Measurements from ENCODE around the gene SEMA6B. TPM values are rescaled to one million over a fixed set of nuclear protein-coding genes. Genes with fewer than 3 reads are reported as not detected.

Gene SEMA6B
- total RNA-seq = 1 to 10 TPM in 3 of 5 experiments, under 1 TPM in 2; 0.22 to 2.4 (median 2.1) TPM
- polyA plus RNA-seq = not detected
- not detected for total RNA-seq

GRCh38 chr19:4559569-4559968 lies at the start of gene SEMA6B:
Gene SEMA6B, minus strand, starts transcription at chr19:4559684. Its CDS starts 1,227 bp downstream, at chr19:4558457.
- no peak within 1 kb of the TSS for H3K4me3 ChIP-seq (ENCODE audit: low read length)
- Mint-ChIP-seq H3K9me3 (peaks cover 0 to 2% (median 0%) of the 10 kb centered on the region in 11 donors), H3K27me3 (peaks cover 0 to 3% (median 0%) of the 10 kb centered on the region in 5 donors), H3K4me1 (peaks cover 0 to 10% (median 0%) of the 10 kb centered on the region in 7 donors), H3K36me3 (no peaks in the 10 kb centered on the region), H3K27ac (peak within 1 kb of the TSS in 1 of 9 donors; percentile 20), H3K4me3 (no peak within 1 kb of the TSS)
- ChIA-PET POLR2A (no interaction called here), CTCF (interaction anchor here (0.6 to 2.0 kb wide), 2 partner anchors 77 to 770 kb away, joined by 4 to 11 read pairs; no protein-coding TSS in a partner anchor)
- ATAC-seq (peak; percentile 44), DNase-seq (no peak)
- intact Hi-C loops (cut with micrococcal nuclease) = no loop called here
- no peaks in the 10 kb centered on the region for H3K27me3 ChIP-seq (ENCODE audit: control insufficient read depth in 2 of 2, insufficient read depth in 2 of 2, low read length in 2 of 2)
- no peaks in the 10 kb centered on the region for H3K9me3 ChIP-seq (ENCODE audit: control insufficient read depth in 2 of 3, low read length in 3 of 3)
- H3K27ac ChIP-seq (ENCODE audit: low read depth, low read length) = no peak within 1 kb of the TSS
- no peaks in the 10 kb centered on the region for H3K4me1 ChIP-seq (ENCODE audit: control insufficient read depth in 2 of 2, insufficient read depth in 2 of 2, low read length in 2 of 2)
- H3K36me3 ChIP-seq (ENCODE audit: control insufficient read depth in 2 of 3, insufficient read depth in 3 of 3, low read length in 3 of 3) = no peaks in the 10 kb centered on the region

- ATAC-seq (no peak), DNase-seq (no peak)
- Histone ChIP-seq H3K4me1 (ENCODE audit: control insufficient read depth in 2 of 2, insufficient read depth in 2 of 2, low read length in 2 of 2) (no peaks in the 10 kb centered on the region), H3K27me3 (ENCODE audit: control insufficient read depth in 2 of 2, insufficient read depth in 2 of 2, low read length in 2 of 2) (peaks cover 0 to 5% of the 10 kb centered on the region in 2 donors), H3K9me3 (ENCODE audit: control insufficient read depth in 2 of 3, low read length in 3 of 3) (no peaks in the 10 kb centered on the region), H3K36me3 (ENCODE audit: control insufficient read depth in 2 of 3, insufficient read depth in 3 of 3, low read length in 3 of 3) (no peaks in the 10 kb centered on the region), H3K4me3 (ENCODE audit: low read length) (no peak overlapping the region), H3K27ac (ENCODE audit: low read depth, low read length) (no peak overlapping the region)
- Mint-ChIP-seq H3K4me3 (no peak overlapping the region), H3K4me1 (peaks cover 0 to 6% (median 0%) of the 10 kb centered on the region in 7 donors), H3K36me3 (no peaks in the 10 kb centered on the region), H3K27ac (peak overlapping the region in 1 of 9 donors; percentile 43), H3K27me3 (peaks cover 21 to 30% (median 25%) of the 10 kb centered on the region in 5 donors), H3K9me3 (peaks cover 0 to 2% (median 0%) of the 10 kb centered on the region in 11 donors)
- POLR2A ChIA-PET = no interaction called here
- CTCF ChIA-PET = no interaction called here
- intact Hi-C loops (cut with micrococcal nuclease) = no loop called here
These were observed 47.6 kb upstream of the SEMA6B start for GRCh38 chr19:4606921-4607678.

GRCh38 chr19:4606181-4606580 lies 46.7 kb upstream of the SEMA6B start:
- ChIA-PET CTCF (no interaction called here), POLR2A (no interaction called here)
- H3K4me1 Mint-ChIP-seq = peaks cover 0 to 6% (median 0%) of the 10 kb centered on the region in 7 donors
- intact Hi-C loops (cut with micrococcal nuclease) = no loop called here
- peaks cover 0 to 2% (median 0%) of the 10 kb centered on the region in 11 donors for H3K9me3 Mint-ChIP-seq
- no peak for ATAC-seq
- no peaks in the 10 kb centered on the region for H3K36me3 ChIP-seq (ENCODE audit: control insufficient read depth in 2 of 3, insufficient read depth in 3 of 3, low read length in 3 of 3)
- no peaks in the 10 kb centered on the region for H3K4me1 ChIP-seq (ENCODE audit: control insufficient read depth in 2 of 2, insufficient read depth in 2 of 2, low read length in 2 of 2)
- no peak for DNase-seq
- H3K27ac Mint-ChIP-seq = no peak overlapping the region
- no peak overlapping the region for H3K27ac ChIP-seq (ENCODE audit: low read depth, low read length)
- no peak overlapping the region for H3K4me3 Mint-ChIP-seq
- H3K27me3 Mint-ChIP-seq = peaks cover 22 to 30% (median 26%) of the 10 kb centered on the region in 5 donors
- H3K27me3 ChIP-seq (ENCODE audit: control insufficient read depth in 2 of 2, insufficient read depth in 2 of 2, low read length in 2 of 2) = peaks cover 0 to 5% of the 10 kb centered on the region in 2 donors
- H3K9me3 ChIP-seq (ENCODE audit: control insufficient read depth in 2 of 3, low read length in 3 of 3) = no peaks in the 10 kb centered on the region
- no peak overlapping the region for H3K4me3 ChIP-seq (ENCODE audit: low read length)
- no peaks in the 10 kb centered on the region for H3K36me3 Mint-ChIP-seq

- no peaks in the 10 kb centered on the region for H3K4me1 ChIP-seq (ENCODE audit: control insufficient read depth in 2 of 2, insufficient read depth in 2 of 2, low read length in 2 of 2)
- CTCF ChIA-PET = no interaction called here
- DNase-seq (no peak), ATAC-seq (no peak)
- Mint-ChIP-seq H3K36me3 (no peaks in the 10 kb centered on the region), H3K4me1 (no peaks in the 10 kb centered on the region), H3K9me3 (peaks cover 0 to 2% (median 0%) of the 10 kb centered on the region in 11 donors), H3K27ac (no peak overlapping the region), H3K4me3 (no peak overlapping the region), H3K27me3 (peaks cover 11 to 26% (median 15%) of the 10 kb centered on the region in 5 donors)
- H3K36me3 ChIP-seq (ENCODE audit: control insufficient read depth in 2 of 3, insufficient read depth in 3 of 3, low read length in 3 of 3) = no peaks in the 10 kb centered on the region
- intact Hi-C loops (cut with micrococcal nuclease) = no loop called here
- no peaks in the 10 kb centered on the region for H3K9me3 ChIP-seq (ENCODE audit: control insufficient read depth in 2 of 3, low read length in 3 of 3)
- H3K27ac ChIP-seq (ENCODE audit: low read depth, low read length) = no peak overlapping the region
- peaks cover 0 to 5% of the 10 kb centered on the region in 2 donors for H3K27me3 ChIP-seq (ENCODE audit: control insufficient read depth in 2 of 2, insufficient read depth in 2 of 2, low read length in 2 of 2)
- POLR2A ChIA-PET = no interaction called here
- H3K4me3 ChIP-seq (ENCODE audit: low read length) = no peak overlapping the region
These were observed 45.4 kb upstream of the SEMA6B start for GRCh38 chr19:4604912-4605311.

GRCh38 chr19:4602915-4603314 lies 43.4 kb upstream of the SEMA6B start:
- ChIA-PET POLR2A (no interaction called here), CTCF (no interaction called here)
- Histone ChIP-seq H3K36me3 (ENCODE audit: control insufficient read depth in 2 of 3, insufficient read depth in 3 of 3, low read length in 3 of 3) (no peaks in the 10 kb centered on the region), H3K4me1 (ENCODE audit: control insufficient read depth in 2 of 2, insufficient read depth in 2 of 2, low read length in 2 of 2) (no peaks in the 10 kb centered on the region), H3K27ac (ENCODE audit: low read depth, low read length) (no peak overlapping the region), H3K4me3 (ENCODE audit: low read length) (no peak overlapping the region), H3K9me3 (ENCODE audit: control insufficient read depth in 2 of 3, low read length in 3 of 3) (no peaks in the 10 kb centered on the region), H3K27me3 (ENCODE audit: control insufficient read depth in 2 of 2, insufficient read depth in 2 of 2, low read length in 2 of 2) (peaks cover 3 to 8% of the 10 kb centered on the region in 2 donors)
- no peak for DNase-seq
- H3K9me3 Mint-ChIP-seq = peaks cover 0 to 4% (median 0%) of the 10 kb centered on the region in 11 donors
- intact Hi-C loops (cut with micrococcal nuclease) = no loop called here
- no peak for ATAC-seq
- no peaks in the 10 kb centered on the region for H3K36me3 Mint-ChIP-seq
- no peak overlapping the region for H3K4me3 Mint-ChIP-seq
- H3K4me1 Mint-ChIP-seq = peaks cover 0 to 12% (median 4%) of the 10 kb centered on the region in 7 donors
- peaks cover 11 to 35% (median 17%) of the 10 kb centered on the region in 5 donors for H3K27me3 Mint-ChIP-seq
- H3K27ac Mint-ChIP-seq = no peak overlapping the region

GRCh38 chr19:4602173-4602788 lies 42.8 kb upstream of the SEMA6B start:
- CTCF ChIA-PET = no interaction called here
- Mint-ChIP-seq H3K36me3 (no peaks in the 10 kb centered on the region), H3K4me3 (no peak overlapping the region), H3K27ac (no peak overlapping the region), H3K9me3 (peaks cover 0 to 2% (median 0%) of the 10 kb centered on the region in 11 donors), H3K27me3 (peaks cover 11 to 34% (median 17%) of the 10 kb centered on the region in 5 donors), H3K4me1 (peaks cover 3 to 15% (median 11%) of the 10 kb centered on the region in 7 donors)
- POLR2A ChIA-PET = no interaction called here
- DNase-seq = no peak
- no peak overlapping the region for H3K4me3 ChIP-seq (ENCODE audit: low read length)
- peaks cover 3 to 14% of the 10 kb centered on the region in 2 donors for H3K27me3 ChIP-seq (ENCODE audit: control insufficient read depth in 2 of 2, insufficient read depth in 2 of 2, low read length in 2 of 2)
- H3K4me1 ChIP-seq (ENCODE audit: control insufficient read depth in 2 of 2, insufficient read depth in 2 of 2, low read length in 2 of 2) = no peaks in the 10 kb centered on the region
- no peaks in the 10 kb centered on the region for H3K36me3 ChIP-seq (ENCODE audit: control insufficient read depth in 2 of 3, insufficient read depth in 3 of 3, low read length in 3 of 3)
- no peaks in the 10 kb centered on the region for H3K9me3 ChIP-seq (ENCODE audit: control insufficient read depth in 2 of 3, low read length in 3 of 3)
- H3K27ac ChIP-seq (ENCODE audit: low read depth, low read length) = no peak overlapping the region
- no peak for ATAC-seq
- intact Hi-C loops (cut with micrococcal nuclease) = no loop called here

Measured in naive thymus-derived CD4-positive, alpha-beta T cell (primary cell).